ENCODE results near the gene CLPTM1. TPM values are rescaled to one million over a fixed set of nuclear protein-coding genes. Genes with fewer than 3 reads are reported as not detected.

CLPTM1 gene
- polyA plus RNA-seq, 1 of the 3 experiments (the other 2 are of a cell fraction), result 86.5 TPM

- no peak for TF ChIP-seq CHD2 (IDR thresholded peaks at IDR 0.05; ENCODE audit: low read length, partially characterized antibody)
- TF ChIP-seq GABPA (IDR thresholded peaks at IDR 0.05; ENCODE audit: low read depth), result no peak
- TF ChIP-seq, protein P1, sequence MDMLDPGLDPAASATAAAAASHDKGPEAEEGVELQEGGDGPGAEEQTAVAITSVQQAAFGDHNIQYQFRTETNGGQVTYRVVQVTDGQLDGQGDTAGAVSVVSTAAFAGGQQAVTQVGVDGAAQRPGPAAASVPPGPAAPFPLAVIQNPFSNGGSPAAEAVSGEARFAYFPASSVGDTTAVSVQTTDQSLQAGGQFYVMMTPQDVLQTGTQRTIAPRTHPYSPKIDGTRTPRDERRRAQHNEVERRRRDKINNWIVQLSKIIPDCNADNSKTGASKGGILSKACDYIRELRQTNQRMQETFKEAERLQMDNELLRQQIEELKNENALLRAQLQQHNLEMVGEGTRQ (IDR thresholded peaks at IDR 0.05; ENCODE audit: borderline replicate concordance, low read depth, low read length), result no peak
- TF ChIP-seq MEF2A (IDR thresholded peaks at IDR 0.05; ENCODE audit: borderline replicate concordance, low read depth), result no peak
- TF ChIP-seq FOSL2 (IDR thresholded peaks at IDR 0.05; ENCODE audit: borderline replicate concordance, low read depth), result no peak
- no peak for TF ChIP-seq FOXM1 (IDR thresholded peaks at IDR 0.05; ENCODE audit: low read depth)
- no peak for TF ChIP-seq ELF1 (IDR thresholded peaks at IDR 0.05)
- no peak for TF ChIP-seq EP300 (IDR thresholded peaks at IDR 0.05; ENCODE audit: borderline replicate concordance in 1 of 2, low read depth in 1 of 2, low read length in 1 of 2)
- no peak for TF ChIP-seq RFX5 (IDR thresholded peaks at IDR 0.05; ENCODE audit: low read length)
- no peak for TF ChIP-seq ZBTB33 (IDR thresholded peaks at IDR 0.05; ENCODE audit: borderline replicate concordance, low read depth)
- no peak for TF ChIP-seq RCOR1 (IDR thresholded peaks at IDR 0.05; ENCODE audit: low read length)
- no peak for TF ChIP-seq TCF12 (IDR thresholded peaks at IDR 0.05)
- TF ChIP-seq GATA2 (CRISPR knock-in tag; IDR thresholded peaks at IDR 0.05), result no peak
- TF ChIP-seq RAD21 (IDR thresholded peaks at IDR 0.05; ENCODE audit: low read length), result no peak
- TF ChIP-seq EZH2phosphoT487 (IDR thresholded peaks at IDR 0.05; ENCODE audit: borderline replicate concordance, low read depth), result no peak
- TF ChIP-seq REST (IDR thresholded peaks at IDR 0.05; ENCODE audit: low read depth, low read length), result no peak
- no peak for TF ChIP-seq JUND (IDR thresholded peaks at IDR 0.05)
- no peak for TF ChIP-seq RXRA (IDR thresholded peaks at IDR 0.05; ENCODE audit: borderline replicate concordance, low read depth)
Measured at GRCh38 chr19:44990966-44991365, 35.8 kb downstream of the CLPTM1 start.

More at GRCh38 chr19:44990966-44991365, 35.8 kb downstream of the CLPTM1 start:
- no peaks in the 10 kb centered on the region for H3K27me3 ChIP-seq (ENCODE audit: insufficient read depth)
- no peak overlapping the region for H3K4me2 ChIP-seq
- H3K9me2 ChIP-seq, result no peaks in the 10 kb centered on the region
- H3K4me1 ChIP-seq (ENCODE audit: control insufficient read depth in 1 of 2, insufficient read depth in 2 of 2, low read depth in 1 of 2, low read length in 1 of 2), result no peaks in the 10 kb centered on the region
- H3K9me3 ChIP-seq, result no peaks in the 10 kb centered on the region
- H3K9ac ChIP-seq, result no peak overlapping the region
- H4K20me1 ChIP-seq (ENCODE audit: insufficient read depth), result no peaks in the 10 kb centered on the region
- no peak for DNase-seq
- no peaks in the 10 kb centered on the region for H3K79me2 ChIP-seq (ENCODE audit: insufficient read depth)
- H3K27ac ChIP-seq (ENCODE audit: low read depth in 2 of 2, low read length in 1 of 2), result no peak overlapping the region
- H2AFZ ChIP-seq (ENCODE audit: low read depth), result no peak overlapping the region
- ChIA-PET CTCF (interaction anchor here (3.4 kb wide), 1 partner anchor 9 kb away, joined by 21 read pairs; the partner anchor contains the start of gene RELB), POLR2A (no interaction called here)
- 98% methylated on average over 9 of the region's 12 CpGs for WGBS (ENCODE audit: low lambda C conversion rate)
- H3K4me3 ChIP-seq (ENCODE audit: low read depth in 2 of 2, low read length in 1 of 2), result no peak overlapping the region
- no peaks in the 10 kb centered on the region for H3F3A ChIP-seq (replicated peaks; ENCODE audit: insufficient read depth)
- H3K36me3 ChIP-seq (replicated peaks in 1 of 2; ENCODE audit: control insufficient read depth in 1 of 2, insufficient read depth in 2 of 2, low read length in 1 of 2), result peaks cover 0 to 34% of the 10 kb centered on the region in 2 experiments

Data from SK-N-SH (cell line).